Measurements from ENCODE around the gene RASSF4. TPM values are rescaled to one million over a fixed set of nuclear protein-coding genes. Genes with fewer than 3 reads are reported as not detected.

RASSF4 gene
- total and polyA plus RNA-seq, 4 donors = 8.2 to 26.9 (median 12.4) TPM

GRCh38 chr10:44917848-44918247 is 41.8 kb upstream of the RASSF4 start:
- TF ChIP-seq EGR1 (IDR thresholded peaks at IDR 0.05; ENCODE audit: low read depth in 2 of 2) (no peak), TAF1 (conservative IDR thresholded peaks at IDR 0.05) (no peak), RAD21 (IDR thresholded peaks at IDR 0.05) (no peak), NR2F2 (IDR thresholded peaks at IDR 0.05) (no peak), GABPA (IDR thresholded peaks at IDR 0.05 in 1 of 2, conservative IDR thresholded peaks at IDR 0.05 in 1 of 2) (no peak), CTCF (IDR thresholded peaks at IDR 0.05; ENCODE audit: low read depth, low read length, missing input control) (no peak), HNF4G (IDR thresholded peaks at IDR 0.05) (no peak), YY1 (IDR thresholded peaks at IDR 0.05) (no peak)
- TF ChIP-seq, protein P1, sequence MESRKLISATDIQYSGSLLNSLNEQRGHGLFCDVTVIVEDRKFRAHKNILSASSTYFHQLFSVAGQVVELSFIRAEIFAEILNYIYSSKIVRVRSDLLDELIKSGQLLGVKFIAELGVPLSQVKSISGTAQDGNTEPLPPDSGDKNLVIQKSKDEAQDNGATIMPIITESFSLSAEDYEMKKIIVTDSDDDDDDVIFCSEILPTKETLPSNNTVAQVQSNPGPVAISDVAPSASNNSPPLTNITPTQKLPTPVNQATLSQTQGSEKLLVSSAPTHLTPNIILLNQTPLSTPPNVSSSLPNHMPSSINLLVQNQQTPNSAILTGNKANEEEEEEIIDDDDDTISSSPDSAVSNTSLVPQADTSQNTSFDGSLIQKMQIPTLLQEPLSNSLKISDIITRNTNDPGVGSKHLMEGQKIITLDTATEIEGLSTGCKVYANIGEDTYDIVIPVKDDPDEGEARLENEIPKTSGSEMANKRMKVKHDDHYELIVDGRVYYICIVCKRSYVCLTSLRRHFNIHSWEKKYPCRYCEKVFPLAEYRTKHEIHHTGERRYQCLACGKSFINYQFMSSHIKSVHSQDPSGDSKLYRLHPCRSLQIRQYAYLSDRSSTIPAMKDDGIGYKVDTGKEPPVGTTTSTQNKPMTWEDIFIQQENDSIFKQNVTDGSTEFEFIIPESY (IDR thresholded peaks at IDR 0.05) = no peak
- TF ChIP-seq, protein P2, sequence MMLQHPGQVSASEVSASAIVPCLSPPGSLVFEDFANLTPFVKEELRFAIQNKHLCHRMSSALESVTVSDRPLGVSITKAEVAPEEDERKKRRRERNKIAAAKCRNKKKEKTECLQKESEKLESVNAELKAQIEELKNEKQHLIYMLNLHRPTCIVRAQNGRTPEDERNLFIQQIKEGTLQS (IDR thresholded peaks at IDR 0.05) = no peak
- no peaks in the 10 kb centered on the region for H3K9me3 ChIP-seq (ENCODE audit: control insufficient read depth in 4 of 4, low read length in 3 of 4)
- 85% methylated on average over 3 of the region's 3 CpGs for WGBS
- no peaks in the 10 kb centered on the region for H3K27me3 ChIP-seq (ENCODE audit: control insufficient read depth in 4 of 4, insufficient read depth in 4 of 4, low read length in 3 of 4)
- no peaks in the 10 kb centered on the region for H3K36me3 ChIP-seq (ENCODE audit: control insufficient read depth in 4 of 4, insufficient read depth in 3 of 4, low read depth in 1 of 4, low read length in 3 of 4)
- no peaks in the 10 kb centered on the region for H3K4me1 ChIP-seq (ENCODE audit: control insufficient read depth in 4 of 4, insufficient read depth in 4 of 4, low read length in 3 of 4)
- DNase-seq (ENCODE audit: low spot score) = no peak
- no peak overlapping the region for H3K9ac ChIP-seq (ENCODE audit: low read depth in 1 of 2, low read length in 2 of 2)
- H3K27ac ChIP-seq (ENCODE audit: low read depth in 1 of 2, low read length in 2 of 2) = no peak overlapping the region
- no peak overlapping the region for H3K4me3 ChIP-seq (ENCODE audit: low read depth in 1 of 3, low read length in 3 of 3)

DNA sequence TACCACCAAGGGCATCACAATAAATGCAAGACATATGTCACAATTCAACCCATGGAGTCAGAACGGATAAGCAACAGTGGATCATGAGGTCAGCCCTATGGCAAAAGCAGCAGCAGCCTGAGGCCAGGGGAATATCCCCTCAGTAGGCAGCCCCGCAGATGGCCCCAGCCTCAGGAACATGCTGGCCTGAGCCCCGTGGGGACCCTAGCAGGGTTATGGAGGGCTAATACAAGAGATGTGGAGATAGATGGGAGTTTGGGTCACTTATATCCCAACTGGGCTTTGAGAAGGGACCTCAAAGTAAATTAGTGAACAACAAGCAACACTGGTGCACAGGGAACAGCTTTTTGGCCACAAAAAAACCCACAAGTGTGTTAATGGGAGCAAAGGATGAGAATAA is 39.4 kb upstream of the RASSF4 start:
- Histone ChIP-seq H3K9ac (ENCODE audit: low read depth in 1 of 2, low read length in 2 of 2) (no peak overlapping the region), H3K27ac (ENCODE audit: low read depth in 1 of 2, low read length in 2 of 2) (no peak overlapping the region), H3K36me3 (ENCODE audit: control insufficient read depth in 4 of 4, insufficient read depth in 3 of 4, low read depth in 1 of 4, low read length in 3 of 4) (no peaks in the 10 kb centered on the region), H3K27me3 (ENCODE audit: control insufficient read depth in 4 of 4, insufficient read depth in 4 of 4, low read length in 3 of 4) (no peaks in the 10 kb centered on the region), H3K4me1 (ENCODE audit: control insufficient read depth in 4 of 4, insufficient read depth in 4 of 4, low read length in 3 of 4) (no peaks in the 10 kb centered on the region), H3K9me3 (ENCODE audit: control insufficient read depth in 4 of 4, low read length in 3 of 4) (no peaks in the 10 kb centered on the region), H3K4me3 (ENCODE audit: low read depth in 1 of 3, low read length in 3 of 3) (no peak overlapping the region)
- TF ChIP-seq, protein P3, sequence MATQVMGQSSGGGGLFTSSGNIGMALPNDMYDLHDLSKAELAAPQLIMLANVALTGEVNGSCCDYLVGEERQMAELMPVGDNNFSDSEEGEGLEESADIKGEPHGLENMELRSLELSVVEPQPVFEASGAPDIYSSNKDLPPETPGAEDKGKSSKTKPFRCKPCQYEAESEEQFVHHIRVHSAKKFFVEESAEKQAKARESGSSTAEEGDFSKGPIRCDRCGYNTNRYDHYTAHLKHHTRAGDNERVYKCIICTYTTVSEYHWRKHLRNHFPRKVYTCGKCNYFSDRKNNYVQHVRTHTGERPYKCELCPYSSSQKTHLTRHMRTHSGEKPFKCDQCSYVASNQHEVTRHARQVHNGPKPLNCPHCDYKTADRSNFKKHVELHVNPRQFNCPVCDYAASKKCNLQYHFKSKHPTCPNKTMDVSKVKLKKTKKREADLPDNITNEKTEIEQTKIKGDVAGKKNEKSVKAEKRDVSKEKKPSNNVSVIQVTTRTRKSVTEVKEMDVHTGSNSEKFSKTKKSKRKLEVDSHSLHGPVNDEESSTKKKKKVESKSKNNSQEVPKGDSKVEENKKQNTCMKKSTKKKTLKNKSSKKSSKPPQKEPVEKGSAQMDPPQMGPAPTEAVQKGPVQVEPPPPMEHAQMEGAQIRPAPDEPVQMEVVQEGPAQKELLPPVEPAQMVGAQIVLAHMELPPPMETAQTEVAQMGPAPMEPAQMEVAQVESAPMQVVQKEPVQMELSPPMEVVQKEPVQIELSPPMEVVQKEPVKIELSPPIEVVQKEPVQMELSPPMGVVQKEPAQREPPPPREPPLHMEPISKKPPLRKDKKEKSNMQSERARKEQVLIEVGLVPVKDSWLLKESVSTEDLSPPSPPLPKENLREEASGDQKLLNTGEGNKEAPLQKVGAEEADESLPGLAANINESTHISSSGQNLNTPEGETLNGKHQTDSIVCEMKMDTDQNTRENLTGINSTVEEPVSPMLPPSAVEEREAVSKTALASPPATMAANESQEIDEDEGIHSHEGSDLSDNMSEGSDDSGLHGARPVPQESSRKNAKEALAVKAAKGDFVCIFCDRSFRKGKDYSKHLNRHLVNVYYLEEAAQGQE (IDR thresholded peaks at IDR 0.05) = no peak
- TF ChIP-seq FOXA2 (IDR thresholded peaks at IDR 0.05) = no peak
- TF ChIP-seq FOXA1 (IDR thresholded peaks at IDR 0.05) = no peak
- TF ChIP-seq YY1 (IDR thresholded peaks at IDR 0.05) = no peak
- no peak for TF ChIP-seq MAX (IDR thresholded peaks at IDR 0.05)
- TF ChIP-seq, protein P1 (IDR thresholded peaks at IDR 0.05) = no peak
- TF ChIP-seq SP1 (IDR thresholded peaks at IDR 0.05) = no peak
- no peak for TF ChIP-seq HNF4A (conservative IDR thresholded peaks at IDR 0.05)
- TF ChIP-seq, protein P2 (IDR thresholded peaks at IDR 0.05) = no peak
- TF ChIP-seq RXRA (IDR thresholded peaks at IDR 0.05) = no peak
- no peak for TF ChIP-seq RAD21 (IDR thresholded peaks at IDR 0.05)
- TF ChIP-seq EGR1 (IDR thresholded peaks at IDR 0.05; ENCODE audit: low read depth in 2 of 2) = no peak
- TF ChIP-seq TAF1 (conservative IDR thresholded peaks at IDR 0.05) = no peak
- no peak for TF ChIP-seq CTCF (IDR thresholded peaks at IDR 0.05; ENCODE audit: low read depth, low read length, missing input control)
- TF ChIP-seq JUND (IDR thresholded peaks at IDR 0.05) = no peak
- 93% methylated on average over 3 of the region's 3 CpGs for WGBS
- DNase-seq (ENCODE audit: low spot score) = no peak
